MG63 (cell line): ENCODE measurements around the gene S100A12. TPM values are rescaled to one million over a fixed set of nuclear protein-coding genes. Genes with fewer than 3 reads are reported as not detected.
A peak's percentile ranks its signal among the peaks of the same experiment; 100 is the strongest.
"Not testable (repeated sequence)": the region's sequence is repeated elsewhere in the genome, so short reads cannot be mapped to it uniquely, and the experiment has no call there.

ENCODE experiments used
- DNase-seq: peaks from one replicate; pipeline ENCODE4 v3.0.0-alpha.2; 2020
- H3K27me3 ChIP-seq: fragments of 250-450 bp; sonication (Bioruptor Pico); 2 replicates; pipeline ENCODE4 v1.5.1; 2020; ENCODE audit warnings: mild to moderate bottlenecking, moderate library complexity
- H3K36me3 ChIP-seq: fragments of 250-450 bp; sonication (Bioruptor Pico); 2 replicates; pipeline ENCODE4 v1.5.1; 2020; ENCODE audit warnings: mild to moderate bottlenecking, moderate library complexity
- H3K4me3 ChIP-seq: fragments of 250-450 bp; sonication (Bioruptor Pico); 2 replicates; pipeline ENCODE4 v1.5.1; 2020; ENCODE audit warnings: mild to moderate bottlenecking, moderate library complexity
- H3K9me3 ChIP-seq: fragments of 250-450 bp; sonication (Bioruptor Pico); 2 replicates; pipeline ENCODE4 v1.5.1; 2020; ENCODE audit warnings: mild to moderate bottlenecking, moderate library complexity
- total RNA-seq: library from RNA; depleted of rRNA; stranded (reverse); fragments of >200 nt; shearing (Covaris generic); gene quantifications from 2 replicates; pipeline ENCODE4 v1.2.3, GENCODE V29; 2014; ENCODE audit warnings: low replicate concordance; rRNA removed

S100A12 gene
- total RNA-seq: not detected in 2 replicates

- H3K36me3 ChIP-seq: no peaks in the 10 kb centered on the region
- peak; percentile 59 for DNase-seq
- H3K27me3 ChIP-seq: no peaks in the 10 kb centered on the region
- H3K4me3 ChIP-seq: no peak within 1 kb of the TSS
- no peaks in the 10 kb centered on the region for H3K9me3 ChIP-seq
Measured at GRCh38 chr1:153375511-153375910, at the start of gene S100A12. Gene S100A12 (minus strand): TSS chr1:153375621. CDS start chr1:153374592, 1,029 bp downstream.

GRCh38 chr1:153422450-153423068 is 47.1 kb upstream of the S100A12 start:
- Histone ChIP-seq H3K4me3 (no peak overlapping the region), H3K27me3 (peaks cover 18% of the 10 kb centered on the region), H3K9me3 (no peaks in the 10 kb centered on the region), H3K36me3 (no peaks in the 10 kb centered on the region)
- peak; percentile 63 for DNase-seq

GRCh38 chr1:153420306-153420705 is 44.9 kb upstream of the S100A12 start:
- Histone ChIP-seq H3K4me3 (no peak overlapping the region), H3K9me3 (no peaks in the 10 kb centered on the region), H3K36me3 (no peaks in the 10 kb centered on the region), H3K27me3 (peaks cover 11% of the 10 kb centered on the region)
- no peak for DNase-seq

- H3K9me3 ChIP-seq, H3K36me3 ChIP-seq, DNase-seq, H3K4me3 ChIP-seq: not testable (repeated sequence)
- H3K27me3 ChIP-seq: peaks cover 11% of the 10 kb centered on the region
Measured at GRCh38 chr1:153419436-153419793, 44.0 kb upstream of the S100A12 start.

GRCh38 chr1:153418758-153419435 is 43.5 kb upstream of the S100A12 start:
- not testable (repeated sequence) for H3K9me3 ChIP-seq, DNase-seq, H3K27me3 ChIP-seq, H3K4me3 ChIP-seq, H3K36me3 ChIP-seq

- no peak for DNase-seq
- Histone ChIP-seq H3K36me3 (no peaks in the 10 kb centered on the region), H3K9me3 (no peaks in the 10 kb centered on the region), H3K4me3 (no peak overlapping the region), H3K27me3 (peaks cover 3% of the 10 kb centered on the region; the same call in 1 of the 2 replicates)
Measured at GRCh38 chr1:153417136-153417888, 41.9 kb upstream of the S100A12 start.

- no peak for DNase-seq
- Histone ChIP-seq H3K36me3 (no peaks in the 10 kb centered on the region), H3K9me3 (peaks cover 6% of the 10 kb centered on the region; the same call in 1 of the 2 replicates), H3K27me3 (peaks cover 3% of the 10 kb centered on the region; the same call in 1 of the 2 replicates), H3K4me3 (no peak within 1 kb of the TSS)
Measured at GRCh38 chr1:153415850-153416570, 40.6 kb upstream of the S100A12 start, which contains the start of gene S100A7A. Gene S100A7A (plus strand): TSS chr1:153416520. CDS start chr1:153418083, 1,563 bp downstream.

- H3K9me3 ChIP-seq, H3K4me3 ChIP-seq, DNase-seq, H3K36me3 ChIP-seq, H3K27me3 ChIP-seq: not testable (repeated sequence)
Measured at GRCh38 chr1:153413961-153414360, 38.5 kb upstream of the S100A12 start.

- not testable (repeated sequence) for DNase-seq, H3K27me3 ChIP-seq, H3K36me3 ChIP-seq, H3K4me3 ChIP-seq
- H3K9me3 ChIP-seq: peaks cover 12% of the 10 kb centered on the region
Measured at GRCh38 chr1:153407274-153407673, 31.9 kb upstream of the S100A12 start.

- DNase-seq, H3K9me3 ChIP-seq, H3K36me3 ChIP-seq, H3K27me3 ChIP-seq, H3K4me3 ChIP-seq: not testable (repeated sequence)
Measured at GRCh38 chr1:153405825-153406599, 30.6 kb upstream of the S100A12 start.

GRCh38 chr1:153404768-153405167 is 29.3 kb upstream of the S100A12 start:
- H3K27me3 ChIP-seq: peaks cover 8% of the 10 kb centered on the region
- peak; percentile 47 for DNase-seq
- H3K36me3 ChIP-seq: no peaks in the 10 kb centered on the region
- H3K9me3 ChIP-seq: peaks cover 5% of the 10 kb centered on the region; the same call in 1 of the 2 replicates
- H3K4me3 ChIP-seq: no peak overlapping the region

- DNase-seq: no peak
- no peak overlapping the region for H3K4me3 ChIP-seq
- H3K36me3 ChIP-seq: no peaks in the 10 kb centered on the region
- peaks cover 3% of the 10 kb centered on the region; the same call in 1 of the 2 replicates for H3K9me3 ChIP-seq
- H3K27me3 ChIP-seq: peaks cover 8% of the 10 kb centered on the region
Measured at GRCh38 chr1:153404086-153404635, 28.7 kb upstream of the S100A12 start.

- H3K9me3 ChIP-seq: peaks cover 2% of the 10 kb centered on the region; the same call in 1 of the 2 replicates
- H3K36me3 ChIP-seq: no peaks in the 10 kb centered on the region
- no peak for DNase-seq
- H3K27me3 ChIP-seq: peaks cover 8% of the 10 kb centered on the region
- no peak overlapping the region for H3K4me3 ChIP-seq
Measured at GRCh38 chr1:153403421-153404085, 28.1 kb upstream of the S100A12 start.

GRCh38 chr1:153402226-153402625 is 26.8 kb upstream of the S100A12 start:
- DNase-seq: no peak
- H3K9me3 ChIP-seq: no peaks in the 10 kb centered on the region
- peaks cover 8% of the 10 kb centered on the region for H3K27me3 ChIP-seq
- no peaks in the 10 kb centered on the region for H3K36me3 ChIP-seq
- H3K4me3 ChIP-seq: no peak overlapping the region

GRCh38 chr1:153401461-153401860 is 26.0 kb upstream of the S100A12 start:
- Histone ChIP-seq H3K4me3 (no peak overlapping the region), H3K36me3 (no peaks in the 10 kb centered on the region), H3K9me3 (no peaks in the 10 kb centered on the region), H3K27me3 (peaks cover 8% of the 10 kb centered on the region)
- DNase-seq: no peak
